ENCODE measurements around the gene HIC1. TPM values are rescaled to one million over a fixed set of nuclear protein-coding genes. Genes with fewer than 3 reads are reported as not detected.

Gene HIC1
- total RNA-seq, 1 donor from 2014 or later = 85.0 TPM

GRCh38 chr17:2110436-2110835, 55.5 kb downstream of the HIC1 start:
- DNase-seq (ENCODE audit: low spot score) (no peak), ATAC-seq (no peak)
- intact Hi-C loops (cut with DNase I) = no loop called here

GRCh38 chr17:2111691-2112090, 56.8 kb downstream of the HIC1 start:
- DNase-seq (ENCODE audit: low spot score) = no peak
- no peak for ATAC-seq
- intact Hi-C loops (cut with DNase I) = no loop called here

Small RNA genes lying within 50 kb of the gene (microRNA-seq; reads per million reads assigned to microRNA genes)
- gene MIR132 (571 reads per million, percentile 77 among the genes with 10 or more reads in this experiment), gene MIR212 (43.4 reads per million, percentile 45 among the genes with 10 or more reads in this experiment)

Other genes with a start within 250 kb of the HIC1 start
- gene SMYD4, start 225.2 kb upstream of the HIC1 start, total RNA-seq = 17.7 TPM
- 83.0 TPM for gene RPA1, start 225.1 kb upstream of the HIC1 start, total RNA-seq
- 5.8 TPM for gene RTN4RL1, start 29.8 kb upstream of the HIC1 start, total RNA-seq
- 37.7 TPM for gene DPH1, start 24.9 kb upstream of the HIC1 start, total RNA-seq
- 12.9 TPM for gene OVCA2, start 13.1 kb upstream of the HIC1 start, total RNA-seq
- 58.7 TPM for gene SMG6, start 248.7 kb downstream of the HIC1 start, total RNA-seq
- gene SRR, start 248.8 kb downstream of the HIC1 start, total RNA-seq = 10.0 TPM